HG02943 (cell line): ENCODE data around the gene DHRS3.
"Not testable (repeated sequence)": the region's sequence is repeated elsewhere in the genome, so short reads cannot be mapped to it uniquely, and the experiment has no call there.

ENCODE experiments used
- ATAC-seq: cut with Tn5 transposase; IDR thresholded peaks from one replicate; pipeline ENCODE4 v1.9.1; 2021; ENCODE audit warnings: mild to moderate bottlenecking, low read depth, moderate library complexity; ENCODE audit not compliant: unreplicated experiment

The DHRS3 gene, protein sequence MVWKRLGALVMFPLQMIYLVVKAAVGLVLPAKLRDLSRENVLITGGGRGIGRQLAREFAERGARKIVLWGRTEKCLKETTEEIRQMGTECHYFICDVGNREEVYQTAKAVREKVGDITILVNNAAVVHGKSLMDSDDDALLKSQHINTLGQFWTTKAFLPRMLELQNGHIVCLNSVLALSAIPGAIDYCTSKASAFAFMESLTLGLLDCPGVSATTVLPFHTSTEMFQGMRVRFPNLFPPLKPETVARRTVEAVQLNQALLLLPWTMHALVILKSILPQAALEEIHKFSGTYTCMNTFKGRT

DNA sequence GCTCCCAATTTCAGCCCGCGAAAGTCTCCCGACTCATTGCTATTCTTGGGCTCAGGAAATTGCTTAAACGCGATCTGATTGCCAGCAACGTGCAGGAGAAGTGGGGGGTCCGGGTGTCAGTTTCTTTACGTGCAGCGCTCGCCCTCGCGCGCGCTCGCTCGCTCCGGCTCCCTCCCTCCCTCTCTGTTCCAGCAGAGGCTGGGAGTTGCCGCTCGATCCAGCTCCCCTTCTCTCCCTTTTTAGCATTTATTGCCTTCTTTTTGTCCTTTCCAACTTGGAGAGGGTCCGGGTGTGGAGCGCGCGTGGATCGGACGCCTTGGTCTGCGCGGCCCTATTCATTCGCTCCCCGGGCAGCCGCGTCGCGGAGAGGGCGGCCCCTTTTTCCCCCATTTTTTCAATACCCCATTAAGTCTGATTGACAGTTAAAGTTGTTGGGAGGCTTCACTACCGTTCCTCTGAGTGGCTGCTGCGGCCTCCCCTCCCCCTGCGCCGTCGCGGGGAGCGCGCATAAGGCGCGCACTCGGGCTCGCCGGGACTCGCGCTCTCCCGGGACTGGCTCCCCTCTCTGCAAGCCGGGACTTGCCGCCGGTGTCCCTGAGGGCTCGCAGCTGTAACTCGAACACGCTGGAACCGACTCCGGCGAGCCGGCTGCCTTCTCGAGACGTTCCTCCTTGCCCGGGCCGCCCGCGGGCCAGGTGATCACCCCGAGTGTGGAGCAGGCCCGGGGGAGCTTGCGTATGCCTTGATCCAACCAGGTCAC is at the start of gene DHRS3:
DHRS3 (minus strand) TSS at position 310 of the 760 bp plus-strand sequence. CDS start 862 bp downstream, outside the sequence.
- no peak for ATAC-seq

DNA sequence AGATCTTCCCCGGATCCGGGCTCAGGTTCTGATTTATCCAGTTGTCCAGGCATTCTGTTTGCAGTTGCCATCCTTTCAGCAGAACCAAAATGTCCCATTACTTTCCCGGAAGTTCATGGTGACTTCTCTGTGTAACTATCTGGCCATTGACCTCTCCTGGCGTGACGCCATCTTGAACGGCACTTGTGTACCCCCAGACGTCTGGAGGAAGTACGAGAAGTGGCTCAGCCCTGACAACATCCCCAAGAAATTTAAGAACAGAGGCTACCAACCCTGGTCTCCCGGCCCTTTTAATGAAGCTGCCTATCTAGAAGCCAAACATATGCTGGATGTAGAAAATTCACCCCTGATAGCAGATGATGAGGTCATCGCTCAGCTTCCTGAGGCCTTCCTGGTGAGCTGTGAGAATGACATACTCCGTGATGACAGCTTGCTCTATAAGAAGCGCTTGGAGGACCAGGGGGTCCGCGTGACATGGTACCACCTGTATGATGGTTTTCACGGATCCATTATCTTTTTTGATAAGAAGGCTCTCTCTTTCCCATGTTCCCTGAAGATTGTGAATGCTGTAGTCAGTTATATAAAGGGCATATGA is 48.2 kb upstream of the DHRS3 start:
- no peak for ATAC-seq

DNA sequence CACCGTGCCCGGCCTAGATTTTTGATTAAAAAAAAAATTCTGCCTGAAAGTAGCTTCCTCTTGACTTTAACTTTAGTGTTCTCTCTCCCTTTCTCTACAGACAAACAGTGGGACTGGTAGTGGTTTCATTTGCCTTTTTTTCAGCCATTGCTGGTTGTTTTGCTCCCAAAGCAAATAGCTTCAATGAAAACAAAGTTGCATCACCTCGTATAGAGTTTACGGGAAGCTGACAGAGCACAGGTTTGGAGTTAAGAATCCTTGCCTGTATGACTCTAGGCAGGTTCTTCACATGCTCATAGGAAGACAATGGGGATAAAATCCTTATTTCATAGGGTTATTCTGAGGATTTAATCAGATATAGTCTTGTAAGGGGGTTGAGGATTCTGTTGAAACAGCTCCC is 47.5 kb upstream of the DHRS3 start:
- ATAC-seq: no peak

DNA sequence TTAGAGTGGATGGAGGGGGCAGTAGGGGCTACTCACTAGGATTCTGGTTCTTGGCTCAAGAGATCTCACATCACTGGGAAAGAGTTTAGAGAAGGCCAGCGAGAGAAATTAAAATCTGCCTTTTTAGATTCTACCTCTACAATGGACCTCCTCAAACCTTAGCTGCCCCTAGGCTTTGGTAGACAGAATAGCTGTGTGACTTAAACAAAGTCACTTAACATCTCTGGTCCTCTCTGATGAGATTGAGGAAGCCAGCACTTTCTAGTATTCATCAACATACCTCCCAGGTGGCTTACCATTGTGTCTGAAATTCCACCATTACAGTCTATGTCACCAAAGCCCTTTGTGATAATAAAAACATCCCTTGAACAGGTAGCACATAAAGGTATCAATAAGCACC is 44.5 kb upstream of the DHRS3 start:
- ATAC-seq: no peak

DNA sequence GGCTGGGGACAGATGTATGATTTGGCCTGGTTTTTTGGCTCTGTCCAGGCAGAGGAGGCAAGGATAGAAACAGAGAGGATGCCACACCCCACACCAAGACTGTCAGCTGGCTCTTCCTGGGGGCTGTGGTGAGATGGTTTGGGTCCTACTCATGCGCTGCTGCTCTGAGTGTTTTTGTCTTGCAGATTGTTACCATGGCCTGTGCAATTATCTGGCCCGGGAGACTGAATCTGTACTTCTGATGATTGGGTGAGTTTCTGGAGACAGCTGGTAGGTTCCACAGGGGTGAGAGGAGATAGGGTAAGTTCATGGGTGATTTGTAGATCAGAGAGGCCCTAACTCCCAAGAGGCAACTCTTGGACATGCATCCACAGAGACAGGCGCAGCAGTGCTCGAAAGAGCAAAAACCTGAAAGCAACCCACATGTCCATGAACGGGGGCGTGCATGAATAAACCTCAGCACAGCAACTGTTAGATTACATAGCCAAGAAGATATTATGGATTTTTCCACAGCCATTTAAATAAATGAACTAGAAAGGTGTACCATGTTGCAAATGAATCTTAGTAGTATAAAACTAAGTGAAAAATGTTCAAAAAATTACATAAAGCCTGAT is 43.7 kb upstream of the DHRS3 start:
- ATAC-seq: no peak

DNA sequence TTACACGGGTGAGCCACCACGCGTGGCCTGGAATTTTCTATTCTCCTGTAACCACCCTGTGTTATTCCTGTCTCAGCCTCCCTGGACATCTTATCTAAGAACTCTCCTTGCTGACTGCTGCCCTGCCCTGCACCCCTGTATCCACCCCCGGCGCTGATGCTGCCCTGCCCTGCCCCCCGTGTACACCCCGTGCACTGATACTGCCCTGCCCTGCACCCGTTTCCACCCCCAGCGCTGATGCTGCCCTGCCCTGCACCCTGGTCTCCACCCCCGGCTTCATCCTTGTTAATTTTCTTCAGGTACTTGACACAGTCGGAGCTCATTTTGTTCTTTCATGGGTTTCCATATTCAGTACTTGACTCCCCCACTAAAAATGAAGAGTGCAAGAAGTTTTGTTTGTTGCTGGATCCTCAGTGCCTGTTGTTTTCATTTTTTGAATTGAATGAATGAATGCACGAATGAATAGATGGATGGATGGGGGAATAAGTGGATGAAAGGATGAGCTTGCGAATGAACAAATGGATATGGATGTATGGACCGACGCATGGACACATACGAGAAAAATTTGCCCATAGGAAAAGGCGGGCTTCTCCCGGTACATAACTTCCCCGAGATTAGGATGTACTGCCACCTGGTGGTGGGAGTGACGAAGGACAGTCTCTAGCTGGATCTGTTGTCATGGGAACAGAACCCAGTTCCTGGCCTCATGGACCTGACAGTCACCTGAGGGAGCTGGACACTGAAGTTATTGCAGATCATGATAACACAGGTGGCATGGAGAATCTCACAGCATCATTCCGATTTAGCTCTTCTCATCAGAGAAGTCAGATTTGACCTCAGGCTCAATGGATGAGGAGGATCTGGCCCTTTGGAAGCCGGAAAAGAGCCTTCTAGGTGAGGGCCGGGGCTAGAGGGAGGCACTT is 40.8 kb upstream of the DHRS3 start:
- no peak for ATAC-seq

DNA sequence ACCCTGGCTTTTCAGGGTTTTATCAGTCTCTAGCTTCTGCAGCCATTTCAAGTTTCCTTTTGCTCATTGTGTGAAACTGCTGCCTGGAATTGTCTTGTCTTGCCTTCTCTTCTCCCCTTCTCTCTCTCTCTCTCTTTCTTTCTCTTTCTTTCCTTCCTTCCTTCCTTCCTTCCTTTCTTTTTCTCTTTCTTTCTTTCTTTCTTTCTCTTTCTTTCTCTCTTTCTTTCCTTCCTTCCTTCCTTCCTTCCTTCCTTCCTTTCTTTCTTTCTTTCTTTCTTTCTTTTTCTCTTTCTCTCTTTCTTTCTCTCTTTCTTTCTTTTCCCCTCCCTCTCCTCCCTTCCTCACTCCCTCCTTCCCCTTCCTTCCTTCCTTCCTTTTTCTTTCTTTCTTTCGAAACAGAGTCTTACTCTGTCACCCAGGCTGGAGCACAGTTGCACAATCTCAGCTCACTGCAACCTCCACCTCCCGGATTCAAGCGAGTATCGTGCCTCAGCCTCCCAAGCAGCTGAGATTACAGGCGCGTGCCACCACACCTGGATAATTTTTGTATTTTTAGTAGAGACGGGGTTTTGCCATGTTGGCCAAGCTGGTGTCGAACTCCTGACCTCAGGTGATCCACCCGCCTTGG is 40.0 kb upstream of the DHRS3 start:
- ATAC-seq: not testable (repeated sequence)

DNA sequence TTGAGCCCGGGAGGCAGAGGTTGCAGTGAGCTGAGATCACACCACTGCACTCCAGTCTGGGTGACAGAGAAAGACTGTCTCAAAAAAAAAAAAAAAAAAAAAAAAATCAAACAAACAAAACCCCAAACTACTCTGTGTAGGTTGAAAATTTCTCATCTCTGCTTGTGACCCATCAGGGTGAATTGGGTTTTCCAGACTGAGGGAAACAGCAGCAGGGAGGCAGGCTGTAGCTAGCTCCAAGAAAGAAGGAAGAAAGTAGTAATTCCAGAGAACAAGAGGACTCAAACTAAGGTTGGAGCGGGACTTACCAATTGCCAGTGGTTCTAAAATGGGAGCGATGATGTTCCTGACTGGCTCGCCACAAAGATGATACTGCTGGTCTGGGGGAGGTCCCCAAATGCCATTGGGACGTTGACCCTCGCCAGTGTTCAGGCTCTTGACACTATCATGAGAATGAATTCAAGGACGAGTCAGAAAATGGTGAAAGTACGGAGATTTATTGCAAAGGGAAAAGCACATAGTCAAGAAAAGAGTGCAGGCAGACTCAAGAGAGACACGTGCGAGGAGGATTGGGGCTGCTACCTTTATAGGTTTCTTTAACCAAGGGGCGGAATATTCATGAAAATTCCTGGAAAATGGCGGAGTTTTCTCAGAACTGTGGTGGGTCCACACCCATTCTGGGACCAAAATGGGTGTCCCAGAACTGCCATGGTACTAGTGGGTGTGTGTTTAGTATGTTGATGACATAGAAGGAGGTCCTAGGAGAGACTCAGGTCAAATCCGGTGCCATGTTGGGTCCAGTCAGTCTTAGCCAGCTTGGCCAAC is 39.3 kb upstream of the DHRS3 start:
- no peak for ATAC-seq

DNA sequence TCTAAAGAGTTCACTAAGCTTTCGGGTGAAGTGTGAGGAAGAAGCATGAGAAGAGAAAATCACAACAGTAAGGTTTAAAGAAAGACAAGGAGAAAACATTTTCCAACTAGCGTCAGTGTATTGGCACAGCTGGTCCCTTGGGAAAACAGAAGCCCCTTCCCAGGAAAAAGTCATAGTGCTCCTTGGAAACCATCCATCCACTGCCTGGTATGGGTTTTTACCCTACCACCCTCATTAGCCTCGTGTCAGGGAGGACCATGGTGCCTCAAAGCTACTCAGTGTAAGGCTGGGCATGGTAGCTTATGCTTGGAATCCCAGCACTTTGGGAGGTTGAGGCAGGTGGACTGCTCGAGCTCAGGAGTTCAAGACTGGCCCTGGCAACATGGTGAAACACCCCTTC is 38.6 kb upstream of the DHRS3 start:
- ATAC-seq: no peak

DNA sequence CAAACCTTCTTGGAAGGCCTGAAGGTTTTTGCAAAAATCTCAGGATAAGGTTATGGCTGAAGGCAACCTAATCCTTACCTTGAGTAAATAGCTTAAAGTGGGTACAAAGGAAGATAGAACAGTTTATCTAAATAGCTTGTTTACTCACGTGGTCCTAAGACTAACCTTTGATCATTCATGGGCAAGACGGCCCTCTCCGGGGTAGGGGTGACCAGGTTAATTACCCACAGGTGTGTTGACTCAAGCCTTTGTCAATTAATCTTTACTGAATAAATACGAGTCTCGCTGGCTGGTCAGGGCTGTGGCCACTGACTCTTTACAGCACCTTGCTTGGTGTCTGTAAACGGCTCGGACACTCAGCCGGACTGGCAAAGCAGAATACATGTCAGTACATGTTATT is 36.6 kb upstream of the DHRS3 start:
- ATAC-seq: no peak

DNA sequence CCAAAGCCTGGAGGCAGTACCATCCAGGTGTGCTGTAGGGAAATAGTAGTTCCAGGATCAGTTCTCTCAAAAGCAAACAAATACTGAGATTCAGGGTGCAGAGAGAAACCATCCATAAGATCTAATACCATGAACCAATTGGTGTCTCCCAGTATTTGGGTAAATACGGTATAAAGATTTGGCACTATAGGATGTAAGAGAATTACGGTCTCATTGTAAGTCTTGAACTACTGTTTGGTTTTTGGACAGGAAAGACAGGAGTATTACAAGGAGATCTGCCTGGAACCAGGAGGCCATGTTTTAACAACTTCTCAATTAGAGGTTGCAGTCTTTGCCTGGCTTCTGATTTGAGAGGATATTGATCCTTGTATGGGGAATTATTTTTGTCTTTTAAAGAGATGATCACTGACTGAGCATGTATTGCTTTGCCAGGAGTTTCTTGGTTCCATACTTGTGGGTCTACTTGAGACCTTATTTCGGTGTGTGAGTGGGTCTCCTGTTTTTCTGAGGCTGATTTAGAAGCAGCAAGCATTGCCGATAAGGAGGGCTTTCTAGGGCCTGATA is 36.1 kb upstream of the DHRS3 start:
- ATAC-seq: no peak

DNA sequence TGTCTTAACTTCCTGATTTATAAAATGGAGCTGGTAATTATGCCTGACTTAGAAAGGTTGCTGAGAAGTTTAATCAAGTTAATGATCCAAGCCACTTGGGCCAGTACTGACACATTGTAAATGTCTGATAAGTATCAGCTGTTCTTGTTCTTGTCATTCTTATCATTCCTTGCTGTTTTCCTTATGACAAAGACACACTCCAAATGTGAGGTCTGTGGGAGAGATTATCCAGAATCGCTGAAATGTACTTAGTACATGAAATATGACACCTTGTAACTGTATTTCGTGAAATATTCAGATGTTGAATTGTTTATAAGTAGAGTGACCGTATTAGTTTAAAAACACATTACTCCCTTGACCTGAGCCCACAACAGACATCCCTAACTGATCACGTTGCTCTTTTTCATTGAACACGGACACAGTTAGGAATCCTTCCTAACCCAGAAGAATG is 32.0 kb upstream of the DHRS3 start:
- ATAC-seq: no peak

DNA sequence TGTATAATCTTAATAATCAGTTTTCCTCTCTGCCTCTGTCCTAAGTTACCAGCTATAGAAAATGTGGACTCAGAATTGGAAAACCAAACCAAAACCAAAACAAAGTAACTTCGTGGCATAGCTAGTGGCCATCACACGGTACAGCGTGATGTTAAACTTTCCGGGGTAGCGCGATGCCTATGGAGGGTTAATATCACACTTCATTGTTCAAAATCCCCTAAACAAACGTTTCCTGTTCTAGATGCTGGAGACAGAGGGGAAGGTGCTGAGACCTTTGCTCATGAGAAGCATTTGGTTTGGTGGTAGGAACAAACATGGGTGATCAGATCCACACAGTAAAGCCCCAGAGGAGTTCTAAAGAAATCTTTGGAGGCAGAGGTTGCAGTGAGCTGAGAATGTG is 30.7 kb upstream of the DHRS3 start:
- ATAC-seq: no peak

DNA sequence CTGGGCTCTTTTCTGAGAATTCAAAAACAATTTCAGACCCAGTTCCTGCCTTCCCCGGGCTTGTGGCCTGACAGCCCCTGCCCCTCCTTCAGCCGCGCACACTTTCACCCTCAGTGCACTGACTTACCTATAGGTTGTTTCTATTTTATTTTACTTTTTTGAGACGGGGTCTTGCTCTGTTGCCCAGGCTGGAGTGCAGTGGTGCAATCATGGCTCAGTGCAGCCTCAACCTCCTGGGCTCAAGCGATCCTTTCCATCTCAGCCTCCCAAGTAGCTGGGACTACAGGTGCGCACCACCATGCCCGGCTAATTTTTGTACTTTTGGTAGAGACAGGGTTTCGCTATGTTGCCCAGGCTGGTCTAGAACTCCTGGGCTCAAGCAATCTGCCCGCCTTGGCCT is 27.4 kb upstream of the DHRS3 start:
- ATAC-seq: not testable (repeated sequence)

DNA sequence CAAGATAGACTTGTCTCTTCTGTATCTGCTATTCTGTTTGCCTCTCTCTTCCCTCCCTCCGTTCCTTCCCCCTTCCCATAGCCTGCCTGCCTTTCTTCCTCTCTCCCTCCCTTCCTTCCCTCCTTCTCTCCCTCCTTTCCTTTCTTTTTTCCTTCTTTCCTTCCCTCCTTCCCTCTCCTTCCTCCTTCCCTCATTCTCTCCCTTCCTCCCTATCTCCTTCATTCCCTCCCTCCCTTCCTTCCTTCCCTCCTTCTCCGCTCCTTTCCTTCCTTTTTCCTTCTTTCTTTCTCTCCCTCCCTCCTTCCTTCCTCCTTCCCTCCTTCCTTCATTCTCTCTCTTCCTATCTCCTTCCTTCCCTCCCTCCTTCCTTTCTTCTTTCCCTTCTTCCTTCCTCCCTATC is 26.8 kb upstream of the DHRS3 start:
- no peak for ATAC-seq

DNA sequence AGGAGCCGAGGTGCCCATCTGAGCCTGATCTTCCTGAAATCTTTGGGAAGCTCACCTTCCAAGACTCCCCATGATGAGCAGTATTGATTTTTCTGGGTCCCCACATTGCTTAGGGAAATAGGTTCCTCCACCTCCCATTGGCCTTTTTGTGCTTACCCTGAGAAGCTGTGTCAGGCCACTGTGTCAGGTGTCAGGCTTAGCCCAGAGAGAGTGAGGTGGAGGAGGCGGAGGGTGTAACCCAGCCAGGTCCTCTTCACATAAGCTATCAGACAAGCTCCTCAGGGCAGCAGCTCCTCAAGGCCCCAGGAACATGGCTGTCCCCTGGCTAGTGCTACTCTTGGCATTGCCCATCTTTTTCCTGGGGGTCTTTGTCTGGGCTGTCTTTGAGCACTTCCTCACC is 26.2 kb upstream of the DHRS3 start:
- no peak for ATAC-seq

DNA sequence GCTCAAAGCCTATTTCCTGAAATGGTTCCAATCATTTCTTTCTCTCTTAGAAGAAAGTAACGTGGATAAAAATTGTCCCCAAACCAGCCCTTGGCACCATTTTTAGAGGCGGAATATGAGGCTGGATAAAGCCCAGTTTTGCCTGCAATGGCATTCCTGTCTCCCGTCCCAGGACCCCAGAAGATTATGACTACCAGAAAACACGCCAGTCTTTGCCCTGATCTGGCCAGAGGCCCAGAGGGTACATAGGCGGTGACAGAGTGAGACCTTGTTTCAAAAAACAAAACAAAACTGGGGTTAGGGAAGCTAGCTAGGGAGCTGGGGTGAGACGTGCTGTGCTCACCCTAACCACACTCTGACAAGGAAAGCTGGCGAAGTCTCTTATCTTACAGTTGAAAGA is 25.8 kb upstream of the DHRS3 start, which contains the start of gene AADACL4:
AADACL4 (plus strand) TSS at position 301 of the 400 bp plus-strand sequence. CDS start 462 bp downstream, outside the sequence.
- no peak for ATAC-seq

DNA sequence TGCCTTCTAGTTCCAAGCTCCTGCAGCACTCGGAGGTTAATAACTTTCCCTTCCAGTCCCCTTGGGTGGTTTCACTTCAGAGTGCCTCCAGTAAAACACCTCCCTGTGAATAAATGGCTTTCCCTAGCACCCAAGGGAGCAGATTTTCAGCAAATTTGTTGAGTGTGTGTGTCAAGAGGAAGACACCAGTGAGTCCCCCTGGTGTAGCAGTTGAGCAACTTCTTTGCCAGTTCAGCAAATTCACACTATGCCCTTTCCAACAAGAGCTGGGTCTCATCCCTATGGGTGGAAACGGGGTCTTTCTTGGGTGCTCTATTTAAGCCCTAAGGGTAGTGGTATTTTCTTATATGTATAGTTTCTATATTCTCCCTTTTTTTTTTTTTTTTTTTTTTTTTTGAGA is 25.1 kb upstream of the DHRS3 start:
- ATAC-seq: no peak

DNA sequence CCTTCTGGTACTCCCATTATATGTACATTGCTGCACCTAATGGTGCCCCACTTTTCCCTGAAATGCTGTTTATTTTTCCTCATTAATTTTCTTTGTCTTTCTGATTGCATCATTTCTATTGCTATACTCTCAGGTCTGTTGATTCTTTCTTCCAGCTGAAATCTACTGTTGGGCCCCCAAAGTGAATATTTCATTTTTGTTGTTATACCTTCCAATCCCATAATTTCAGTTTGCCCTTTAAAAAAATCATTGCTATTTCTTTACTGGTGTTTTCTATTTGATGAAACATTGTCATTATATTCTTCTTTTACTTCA is 22.9 kb upstream of the DHRS3 start:
- no peak for ATAC-seq
